SK-N-SH treated with all-trans-retinoic acid at 6 μM for 48 hours (cell line): ENCODE results near the gene XRN2.

ENCODE experiments used
- CREB5 ChIP-seq: fragments of 250-450 bp; sonication (Bioruptor Pico); IDR thresholded peaks from 2 replicates; pipeline ENCODE4 v1.5.1; 2020; ENCODE audit warnings: low read depth, mild to moderate bottlenecking, moderate library complexity
- PATZ1 ChIP-seq: fragments of 250-450 bp; sonication (Bioruptor Pico); IDR thresholded peaks from 2 replicates; pipeline ENCODE4 v1.8.0; 2020; ENCODE audit warnings: mild to moderate bottlenecking, moderate library complexity, borderline replicate concordance

GRCh38 chr20:21278829-21279228 lies 24.3 kb upstream of the XRN2 start:
- TF ChIP-seq CREB5 (no peak), PATZ1 (CRISPR knock-in tag) (no peak)
